ENCODE data around the gene VAMP3. TPM values are rescaled to one million over a fixed set of nuclear protein-coding genes. Genes with fewer than 3 reads are reported as not detected.

VAMP3 gene
- total RNA-seq, 3 donors from 2014 or later: 75.7 to 167 (median 81.2) TPM

DNA sequence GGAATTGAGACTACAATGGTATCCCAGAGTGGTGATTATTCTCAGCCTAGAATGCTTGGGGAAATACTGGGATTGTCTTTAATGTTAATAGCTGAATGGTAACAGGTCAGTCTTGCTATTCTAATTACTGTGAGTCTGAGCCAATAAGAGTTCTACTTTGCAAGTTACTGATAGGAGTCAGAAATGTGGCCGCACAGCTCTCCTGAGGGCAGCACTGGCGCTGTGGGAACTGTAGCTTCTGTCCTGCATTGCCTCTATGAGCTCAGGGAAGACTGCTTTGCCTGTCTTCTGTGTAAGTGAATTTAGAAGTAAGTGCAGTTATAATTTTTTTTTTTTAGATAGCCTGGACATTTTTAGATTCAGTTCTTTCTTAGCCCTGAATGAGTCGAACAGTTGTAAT, 10.0 kb upstream of the VAMP3 start:
- H3K4me1 ChIP-seq: no peaks in the 10 kb centered on the region
- no peak for DNase-seq (ENCODE audit: low spot score in 2 of 2)
- no peak overlapping the region for H3K27ac ChIP-seq
- no peak overlapping the region for H3K4me3 ChIP-seq
- no peaks in the 10 kb centered on the region for H3K9me3 ChIP-seq
- intact Hi-C loops (cut with DNase I; ENCODE audit: low total_unique reads): no loop called here
- no peaks in the 10 kb centered on the region for H3K36me3 ChIP-seq
- H3K27me3 ChIP-seq: no peaks in the 10 kb centered on the region
- TF ChIP-seq, protein P1, sequence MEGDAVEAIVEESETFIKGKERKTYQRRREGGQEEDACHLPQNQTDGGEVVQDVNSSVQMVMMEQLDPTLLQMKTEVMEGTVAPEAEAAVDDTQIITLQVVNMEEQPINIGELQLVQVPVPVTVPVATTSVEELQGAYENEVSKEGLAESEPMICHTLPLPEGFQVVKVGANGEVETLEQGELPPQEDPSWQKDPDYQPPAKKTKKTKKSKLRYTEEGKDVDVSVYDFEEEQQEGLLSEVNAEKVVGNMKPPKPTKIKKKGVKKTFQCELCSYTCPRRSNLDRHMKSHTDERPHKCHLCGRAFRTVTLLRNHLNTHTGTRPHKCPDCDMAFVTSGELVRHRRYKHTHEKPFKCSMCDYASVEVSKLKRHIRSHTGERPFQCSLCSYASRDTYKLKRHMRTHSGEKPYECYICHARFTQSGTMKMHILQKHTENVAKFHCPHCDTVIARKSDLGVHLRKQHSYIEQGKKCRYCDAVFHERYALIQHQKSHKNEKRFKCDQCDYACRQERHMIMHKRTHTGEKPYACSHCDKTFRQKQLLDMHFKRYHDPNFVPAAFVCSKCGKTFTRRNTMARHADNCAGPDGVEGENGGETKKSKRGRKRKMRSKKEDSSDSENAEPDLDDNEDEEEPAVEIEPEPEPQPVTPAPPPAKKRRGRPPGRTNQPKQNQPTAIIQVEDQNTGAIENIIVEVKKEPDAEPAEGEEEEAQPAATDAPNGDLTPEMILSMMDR (IDR thresholded peaks at IDR 0.05): no peak
- TF ChIP-seq POLR2AphosphoS5 (IDR thresholded peaks at IDR 0.05) (no peak), POLR2A (IDR thresholded peaks at IDR 0.05) (no peak)

DNA sequence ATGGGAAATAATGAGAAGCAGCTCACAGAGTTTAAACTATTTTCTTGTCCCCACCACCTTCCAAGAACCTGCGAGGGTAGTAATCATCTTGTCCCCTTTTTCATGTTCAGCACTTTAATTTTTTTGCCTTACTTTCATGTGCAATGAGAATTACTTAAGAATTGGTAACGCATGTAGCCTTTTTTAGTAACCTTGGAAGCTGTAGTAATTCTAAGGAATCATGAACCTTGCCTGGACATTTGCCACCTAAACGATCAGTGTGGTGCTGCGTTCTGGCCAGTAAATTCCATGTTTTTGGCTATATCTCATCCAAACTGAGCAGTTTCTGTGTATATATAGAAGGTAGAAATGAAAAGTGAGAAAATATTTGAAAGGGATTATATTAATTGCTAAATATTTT, 3.9 kb upstream of the VAMP3 start:
- Histone ChIP-seq H3K4me1 (peaks cover 0 to 3% of the 10 kb centered on the region in 2 donors), H3K36me3 (no peaks in the 10 kb centered on the region), H3K27ac (no peak overlapping the region), H3K9me3 (no peaks in the 10 kb centered on the region), H3K27me3 (no peaks in the 10 kb centered on the region), H3K4me3 (no peak overlapping the region)
- TF ChIP-seq, protein P1 (IDR thresholded peaks at IDR 0.05): no peak
- TF ChIP-seq POLR2AphosphoS5 (IDR thresholded peaks at IDR 0.05) (no peak), POLR2A (IDR thresholded peaks at IDR 0.05) (no peak)
- intact Hi-C loops (cut with DNase I; ENCODE audit: low total_unique reads): no loop called here
- no peak for DNase-seq (ENCODE audit: low spot score in 2 of 2)

DNA sequence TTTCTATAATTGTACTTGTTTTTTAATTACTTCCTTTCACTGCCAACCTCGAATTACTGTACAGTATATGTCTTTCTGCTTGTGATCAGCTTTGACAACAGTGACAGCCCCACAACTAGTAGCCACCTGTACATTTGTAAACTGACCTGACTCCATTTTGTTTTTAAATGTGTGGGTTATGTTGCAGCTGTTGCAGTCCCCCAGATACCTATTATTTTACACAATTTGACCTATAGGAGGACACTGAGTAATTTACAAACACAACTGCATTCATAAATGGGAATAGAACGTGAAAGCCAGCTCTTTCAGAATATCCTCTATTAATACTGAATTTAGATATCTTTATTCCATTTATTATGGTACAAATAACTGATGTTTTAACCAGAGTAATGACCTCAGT, 2.5 kb upstream of the VAMP3 start:
- H3K27me3 ChIP-seq: no peaks in the 10 kb centered on the region
- H3K27ac ChIP-seq: no peak overlapping the region
- H3K9me3 ChIP-seq: no peaks in the 10 kb centered on the region
- no peaks in the 10 kb centered on the region for H3K36me3 ChIP-seq
- intact Hi-C loops (cut with DNase I; ENCODE audit: low total_unique reads): no loop called here
- peaks cover 0 to 15% of the 10 kb centered on the region in 2 donors for H3K4me1 ChIP-seq
- no peak for DNase-seq (ENCODE audit: low spot score in 2 of 2)
- no peak overlapping the region for H3K4me3 ChIP-seq
- TF ChIP-seq POLR2A (IDR thresholded peaks at IDR 0.05) (no peak), POLR2AphosphoS5 (IDR thresholded peaks at IDR 0.05) (no peak)
- TF ChIP-seq, protein P1 (IDR thresholded peaks at IDR 0.05): no peak

DNA sequence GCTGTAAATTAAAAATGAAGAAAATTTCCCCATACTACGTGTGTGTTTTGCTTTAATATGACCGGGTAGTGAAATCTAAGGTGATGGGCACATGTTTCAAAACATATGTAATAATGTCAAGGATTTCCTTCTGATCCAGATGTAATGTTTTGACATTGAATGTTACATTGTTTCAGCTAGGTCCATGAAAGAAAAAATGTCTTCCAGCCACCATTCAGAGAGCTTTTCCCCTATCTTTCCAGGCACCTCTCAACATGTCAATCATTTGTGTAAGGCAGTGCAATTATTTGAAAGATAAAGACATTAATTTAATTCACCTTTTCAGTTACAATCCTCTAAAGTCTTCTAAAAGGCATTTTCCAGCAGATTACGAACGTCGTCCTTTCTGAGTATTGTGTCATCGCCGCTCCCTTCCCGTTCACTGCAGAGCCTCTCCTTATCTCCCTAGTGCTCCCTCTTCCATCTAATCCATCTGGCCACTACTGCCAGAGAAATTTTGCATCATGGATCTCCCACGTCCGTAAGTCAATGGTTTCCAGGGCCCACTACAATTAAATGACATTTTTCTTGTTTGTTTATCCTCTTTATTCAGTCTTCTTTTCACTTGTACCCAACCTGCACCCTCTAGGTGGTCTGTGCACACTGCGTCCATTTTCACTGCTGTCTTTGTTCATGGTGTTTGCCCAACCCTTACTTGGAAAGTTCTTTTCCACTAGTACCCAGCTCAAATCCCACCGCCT, 1.3 kb upstream of the VAMP3 start:
- H3K36me3 ChIP-seq: peaks cover 2% of the 10 kb centered on the region
- H3K27ac ChIP-seq: no peak overlapping the region
- H3K4me1 ChIP-seq: peaks cover 0 to 15% of the 10 kb centered on the region in 2 donors
- no peaks in the 10 kb centered on the region for H3K9me3 ChIP-seq
- H3K27me3 ChIP-seq: no peaks in the 10 kb centered on the region
- no peak for DNase-seq (ENCODE audit: low spot score in 2 of 2)
- TF ChIP-seq, protein P1 (IDR thresholded peaks at IDR 0.05): no peak
- TF ChIP-seq POLR2A (IDR thresholded peaks at IDR 0.05) (no peak), POLR2AphosphoS5 (IDR thresholded peaks at IDR 0.05) (no peak)
- intact Hi-C loops (cut with DNase I; ENCODE audit: low total_unique reads): no loop called here
- H3K4me3 ChIP-seq: no peak overlapping the region

DNA sequence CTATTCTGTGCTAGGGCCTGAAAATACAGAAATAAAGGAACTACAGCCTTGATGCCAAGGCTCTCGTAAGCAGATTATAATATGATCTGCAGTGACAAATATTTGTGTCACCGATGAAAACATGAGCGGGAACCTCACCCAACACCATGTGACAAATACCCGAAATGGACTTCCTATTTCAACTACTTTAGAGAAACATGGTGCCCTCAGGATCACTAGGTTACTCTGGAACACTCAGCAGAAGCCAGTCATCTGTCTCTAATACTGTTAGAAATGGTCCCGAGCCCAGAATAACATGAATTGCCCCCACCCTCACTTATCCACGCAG, 463 bp upstream of the VAMP3 start:
- Histone ChIP-seq H3K27me3 (no peaks in the 10 kb centered on the region), H3K36me3 (peaks cover 3% of the 10 kb centered on the region), H3K4me1 (peaks cover 0 to 15% of the 10 kb centered on the region in 2 donors), H3K9me3 (no peaks in the 10 kb centered on the region), H3K27ac (peak overlapping the region; percentile 95 to 96), H3K4me3 (peak overlapping the region; percentile 80 to 99 (median 99))
- intact Hi-C loops (cut with DNase I; ENCODE audit: low total_unique reads): no loop called here
- no peak for TF ChIP-seq POLR2A (IDR thresholded peaks at IDR 0.05)
- TF ChIP-seq POLR2AphosphoS5 (IDR thresholded peaks at IDR 0.05): no peak
- TF ChIP-seq, protein P1 (IDR thresholded peaks at IDR 0.05): no peak
- DNase-seq (ENCODE audit: low spot score in 2 of 2): no peak
